DMS79 (cell line): ENCODE results near the gene S100A3.
"Not testable (repeated sequence)": the region's sequence is repeated elsewhere in the genome, so short reads cannot be mapped to it uniquely, and the experiment has no call there.

Source experiments
- DNase-seq: peaks from one replicate; lab custom pipeline; 2025; lab: John Stamatoyannopoulos, UW

The S100A3 gene

DNA sequence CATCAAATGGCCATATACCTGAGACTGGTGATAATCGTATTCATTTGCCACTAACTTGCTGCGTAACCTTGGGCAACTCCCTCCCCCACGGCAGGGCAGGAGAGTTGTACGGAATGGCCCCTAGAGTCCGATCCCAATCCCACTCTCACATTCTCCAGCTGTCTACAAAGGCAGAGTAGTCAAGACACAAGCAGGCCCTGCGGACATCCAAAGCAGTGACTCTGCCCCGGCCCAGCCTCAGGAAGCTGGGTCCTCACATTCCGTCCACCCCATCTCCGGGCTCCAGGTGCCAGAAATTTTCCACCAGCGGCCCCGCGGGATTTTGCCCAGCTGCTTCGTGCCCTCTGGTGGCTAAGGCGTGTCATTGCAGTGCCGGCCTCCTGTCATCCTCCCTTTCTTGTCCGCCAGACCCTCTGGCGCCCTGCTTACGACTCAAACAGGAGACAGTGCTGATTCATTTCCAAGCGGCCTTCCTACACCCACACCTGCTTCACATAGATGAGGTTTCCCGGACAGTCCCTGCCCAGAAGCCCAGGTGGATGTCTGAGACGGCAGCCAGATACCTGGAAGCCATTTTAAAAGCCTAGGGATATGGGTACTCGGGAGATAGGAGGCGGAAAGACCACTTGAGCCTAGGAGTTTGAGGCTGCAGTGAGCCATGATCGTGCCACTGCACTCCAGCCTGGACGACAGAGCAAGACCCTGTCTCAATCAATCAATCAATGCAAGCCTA lies 19.5 kb upstream of the S100A3 start:
- peak; percentile 91 for DNase-seq

DNA sequence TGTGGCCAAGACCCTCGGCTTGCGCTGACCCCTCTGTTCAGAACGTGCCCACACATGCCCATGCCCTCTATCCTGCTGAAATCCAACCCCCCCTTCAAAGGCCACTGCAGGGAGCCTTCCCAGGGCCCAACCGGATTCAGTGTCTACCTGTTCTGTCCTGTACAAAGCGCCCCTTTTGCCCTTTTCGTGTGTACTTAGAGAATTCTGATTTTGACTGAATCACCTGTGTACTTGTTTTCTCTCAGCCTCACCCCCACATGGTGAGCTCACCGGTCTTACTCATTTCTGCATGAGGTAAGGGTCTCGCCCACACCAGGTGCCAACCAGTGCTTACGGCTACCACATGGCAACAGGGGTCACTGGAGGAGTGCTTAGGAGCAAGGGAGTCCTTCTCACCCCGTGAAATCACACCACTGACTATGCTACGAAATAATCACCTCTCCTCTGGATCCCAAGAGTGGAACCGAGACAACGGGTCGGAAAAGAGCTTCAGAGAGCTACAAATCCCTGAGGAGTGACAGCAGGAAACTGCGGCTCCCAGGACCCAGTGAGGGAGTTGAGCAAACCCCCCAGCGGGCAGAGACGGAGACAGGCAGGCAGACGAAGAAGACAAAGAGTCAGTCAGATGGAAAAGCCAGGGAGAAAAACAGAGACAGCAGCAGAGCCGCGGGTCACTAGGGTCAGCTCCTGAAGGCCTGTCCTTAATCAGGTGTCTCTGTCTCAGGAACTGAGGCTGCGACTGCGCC lies 18.7 kb upstream of the S100A3 start:
- DNase-seq, result no peak

- peak; percentile 84 for DNase-seq
Observed at GRCh38 chr1:153566414-153567371, 17.6 kb upstream of the S100A3 start.

GRCh38 chr1:153565529-153566374 lies 16.7 kb upstream of the S100A3 start, which contains the start of gene S100A2:
Gene S100A2 (minus strand): TSS chr1:153565844. CDS start chr1:153563877, 1,967 bp downstream.
- DNase-seq, result peak; percentile 89

DNA sequence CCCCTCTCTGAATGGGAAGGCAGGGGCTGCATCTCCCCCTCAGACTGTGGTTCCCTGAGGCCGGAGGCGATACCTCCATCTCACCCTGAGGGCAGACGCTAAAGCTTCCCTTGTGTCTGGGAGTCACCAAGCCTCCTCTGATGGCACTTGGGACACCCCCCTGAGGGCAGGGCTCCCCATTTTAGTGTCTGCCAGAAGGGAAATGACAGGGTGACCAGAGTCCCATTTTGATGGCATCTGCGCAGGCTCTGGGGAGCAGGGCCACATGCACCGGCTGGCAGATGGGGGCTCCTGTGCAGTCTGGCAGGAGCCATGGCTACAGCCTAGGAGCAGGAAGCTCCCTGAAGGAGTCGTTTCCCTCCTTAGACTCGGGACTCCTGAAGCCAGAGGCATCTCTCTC lies 14.9 kb upstream of the S100A3 start:
- DNase-seq, result no peak

DNA sequence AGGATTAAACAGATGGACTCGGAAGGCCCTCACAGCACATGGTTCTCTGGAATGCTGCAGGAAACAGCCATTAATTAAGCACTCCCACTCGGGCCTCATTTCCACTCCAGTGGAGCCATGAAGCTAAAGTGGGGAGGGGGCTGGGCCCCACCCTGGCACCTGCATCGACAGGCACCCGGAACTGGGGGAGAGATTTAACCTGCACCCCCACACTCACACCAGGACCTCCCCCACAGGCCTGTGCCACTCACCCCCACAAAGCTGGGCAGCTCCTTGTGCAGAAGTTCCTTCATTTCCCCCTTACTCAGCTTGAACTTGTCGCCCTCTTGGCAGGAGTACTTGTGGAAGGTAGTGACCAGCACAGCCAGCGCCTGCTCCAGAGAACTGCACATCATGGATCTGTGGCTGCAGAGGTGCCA lies 14.4 kb upstream of the S100A3 start:
- no peak for DNase-seq

GRCh38 chr1:153562021-153562420 lies 13.0 kb upstream of the S100A3 start:
- DNase-seq, result not testable (repeated sequence)

DNA sequence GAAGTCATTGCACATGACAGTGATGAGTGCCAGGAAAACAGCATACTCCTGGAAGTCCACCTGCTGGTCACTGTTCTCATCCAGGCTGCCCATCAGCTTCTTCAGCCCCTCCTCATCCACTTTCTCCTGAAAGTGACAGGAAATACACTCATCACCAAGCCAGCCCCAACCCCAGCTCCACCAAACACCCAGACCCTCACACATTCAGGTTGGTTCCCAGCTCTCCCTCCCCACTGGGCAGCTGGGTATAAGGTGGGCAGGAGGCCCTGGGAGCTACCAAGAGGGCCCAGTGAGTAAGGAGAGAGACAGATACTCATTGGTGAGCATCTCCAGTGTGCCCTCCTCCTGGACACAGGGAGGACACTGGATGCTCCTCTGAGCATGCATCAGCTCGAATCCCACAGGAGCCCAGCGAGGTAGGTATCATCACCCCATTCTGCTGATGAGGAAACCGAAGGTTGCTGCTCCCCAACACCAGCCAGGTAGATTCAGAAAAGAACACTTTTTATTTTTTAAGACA lies 12.5 kb upstream of the S100A3 start:
- DNase-seq, result no peak

DNA sequence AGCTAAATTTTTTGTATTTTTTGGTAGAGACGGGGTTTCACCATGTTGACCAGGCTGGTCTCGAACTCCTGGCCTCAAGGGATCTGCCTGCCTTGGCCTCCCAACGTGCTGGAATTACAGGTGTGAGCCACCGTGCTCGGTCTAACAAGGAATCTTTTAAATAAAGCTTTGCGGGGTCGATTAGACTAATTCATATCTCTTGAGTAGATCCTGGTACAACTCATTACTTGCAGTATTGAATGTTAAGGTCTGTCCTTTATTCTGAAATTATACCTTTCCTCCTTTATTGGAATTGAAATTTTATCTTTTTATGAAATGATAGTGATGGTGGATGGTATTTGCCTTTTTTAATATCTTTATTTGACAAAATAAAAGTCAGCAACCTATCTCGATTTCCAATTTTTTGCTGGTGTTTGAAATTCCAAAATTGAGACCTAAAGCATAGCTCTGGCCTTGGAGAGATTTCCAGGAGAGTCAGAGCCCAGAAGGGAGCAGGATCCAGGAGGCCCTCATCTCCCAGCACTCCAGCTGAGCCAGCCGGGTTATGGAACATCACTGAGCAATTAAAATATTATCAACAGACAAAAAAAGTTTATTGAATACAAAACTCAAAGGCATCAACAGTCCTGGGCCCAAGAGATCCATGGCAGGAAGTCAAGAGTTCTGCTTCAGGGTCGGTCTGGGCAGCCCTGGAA lies 11.9 kb upstream of the S100A3 start:
- no peak for DNase-seq

- no peak for DNase-seq
Observed at GRCh38 chr1:153560241-153560640, 11.2 kb upstream of the S100A3 start.

- no peak for DNase-seq
Observed at GRCh38 chr1:153557877-153558276, 8.8 kb upstream of the S100A3 start.

- DNase-seq, result no peak
Observed at GRCh38 chr1:153556348-153556747, 7.3 kb upstream of the S100A3 start.

- DNase-seq, result no peak
Observed at GRCh38 chr1:153553830-153554541, 4.9 kb upstream of the S100A3 start.

DNA sequence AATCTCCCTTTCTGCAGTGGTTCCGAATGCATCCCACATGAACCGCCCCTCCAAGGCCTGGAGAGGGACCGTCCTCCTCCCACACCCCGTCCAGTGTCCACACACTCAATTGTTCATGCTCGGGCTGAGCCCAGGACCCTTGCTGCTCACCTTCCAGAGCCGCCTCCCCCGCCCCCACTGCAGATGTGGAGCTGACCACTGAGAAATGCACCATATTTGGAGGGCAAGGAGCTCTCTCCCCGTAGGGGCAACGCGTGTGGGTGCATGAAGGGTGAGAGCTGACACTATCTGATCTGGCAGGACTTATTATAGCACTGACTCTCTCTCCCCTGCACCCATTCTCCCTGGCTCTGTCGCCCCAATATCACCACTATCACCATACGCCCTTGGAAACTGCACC lies 4.0 kb upstream of the S100A3 start:
- DNase-seq, result no peak

GRCh38 chr1:153552335-153552734 lies 3.3 kb upstream of the S100A3 start:
- DNase-seq, result no peak

GRCh38 chr1:153550827-153551500 lies 1.9 kb upstream of the S100A3 start:
- no peak for DNase-seq

- DNase-seq, result no peak
Observed at GRCh38 chr1:153550398-153550758, 1.3 kb upstream of the S100A3 start.

GRCh38 chr1:153549741-153550397 lies 811 bp upstream of the S100A3 start:
- DNase-seq, result no peak
